ENCODE results near the gene CSNK1G2.

CSNK1G2 gene

DNA sequence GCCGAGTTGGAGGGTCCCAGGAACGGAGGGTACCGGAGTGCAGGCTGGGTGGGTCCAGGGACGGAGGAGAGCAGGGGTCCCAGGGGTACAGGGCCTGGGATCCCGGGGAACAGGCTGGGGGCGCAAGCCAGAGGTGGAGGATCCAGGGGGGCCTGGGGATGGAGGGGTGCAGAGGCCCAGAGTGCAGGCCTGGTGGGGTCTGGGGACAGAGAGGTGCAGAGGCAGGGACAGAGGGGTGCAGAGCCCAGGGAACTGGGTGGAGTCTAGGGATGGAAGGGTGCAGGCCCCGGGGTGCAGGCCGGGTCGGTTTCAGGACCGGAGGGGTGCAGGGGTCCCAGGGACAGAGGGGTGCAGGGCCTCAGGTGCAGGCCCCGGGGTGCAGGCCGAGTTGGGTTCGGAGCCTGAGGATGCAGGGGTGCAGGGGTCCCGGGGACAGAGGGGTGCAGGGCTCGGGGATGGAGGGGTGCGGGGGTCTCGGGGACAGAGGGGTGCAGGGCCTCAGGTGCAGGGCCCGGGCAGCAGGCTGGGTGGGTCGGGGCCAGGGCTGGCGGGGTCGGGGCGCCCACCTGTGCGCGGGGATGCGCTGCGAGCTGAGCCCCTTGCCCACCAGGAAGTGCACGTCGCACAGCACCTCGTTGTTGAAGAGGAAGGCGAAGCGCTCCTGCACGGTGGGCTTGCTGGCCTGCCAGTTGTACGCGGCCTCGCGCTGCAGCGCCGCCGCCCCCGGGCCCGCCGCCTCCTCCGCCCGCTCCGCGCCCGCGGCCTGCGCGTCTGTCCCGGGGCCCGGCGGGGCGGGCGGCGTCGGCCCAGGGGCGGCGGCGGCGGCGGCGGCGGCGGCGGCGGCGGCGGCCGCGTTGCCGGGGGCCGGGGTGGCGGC is 74.0 kb downstream of the CSNK1G2 start:
- in situ Hi-C loops (cut with MboI; ENCODE audit: low sequenced_read_pairs) = no loop called here

DNA sequence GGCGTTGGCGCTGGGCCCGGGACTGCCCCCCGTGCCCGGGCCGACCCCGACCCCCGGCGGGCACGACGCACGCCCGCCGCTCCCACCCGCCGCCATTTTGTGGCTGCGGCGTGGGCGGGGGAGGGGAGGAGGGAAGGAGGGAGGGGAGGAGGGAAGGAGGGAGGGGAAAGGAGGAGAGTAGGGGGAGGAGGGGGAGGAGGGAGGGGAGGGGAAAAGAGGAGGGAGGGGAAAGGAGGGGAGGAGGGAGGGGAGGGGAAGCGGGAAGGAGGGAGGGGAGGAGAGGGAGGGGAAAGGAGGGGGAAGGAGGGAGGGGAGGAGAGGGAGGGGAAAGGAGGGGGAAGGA is 74.6 kb downstream of the CSNK1G2 start, which contains the start of gene BTBD2:
TSS of gene BTBD2 (minus strand) at position 107 of the 343 bp plus-strand sequence. CDS start at position 96, 11 bp downstream.
- in situ Hi-C loops (cut with MboI; ENCODE audit: low sequenced_read_pairs) = no loop called here

DNA sequence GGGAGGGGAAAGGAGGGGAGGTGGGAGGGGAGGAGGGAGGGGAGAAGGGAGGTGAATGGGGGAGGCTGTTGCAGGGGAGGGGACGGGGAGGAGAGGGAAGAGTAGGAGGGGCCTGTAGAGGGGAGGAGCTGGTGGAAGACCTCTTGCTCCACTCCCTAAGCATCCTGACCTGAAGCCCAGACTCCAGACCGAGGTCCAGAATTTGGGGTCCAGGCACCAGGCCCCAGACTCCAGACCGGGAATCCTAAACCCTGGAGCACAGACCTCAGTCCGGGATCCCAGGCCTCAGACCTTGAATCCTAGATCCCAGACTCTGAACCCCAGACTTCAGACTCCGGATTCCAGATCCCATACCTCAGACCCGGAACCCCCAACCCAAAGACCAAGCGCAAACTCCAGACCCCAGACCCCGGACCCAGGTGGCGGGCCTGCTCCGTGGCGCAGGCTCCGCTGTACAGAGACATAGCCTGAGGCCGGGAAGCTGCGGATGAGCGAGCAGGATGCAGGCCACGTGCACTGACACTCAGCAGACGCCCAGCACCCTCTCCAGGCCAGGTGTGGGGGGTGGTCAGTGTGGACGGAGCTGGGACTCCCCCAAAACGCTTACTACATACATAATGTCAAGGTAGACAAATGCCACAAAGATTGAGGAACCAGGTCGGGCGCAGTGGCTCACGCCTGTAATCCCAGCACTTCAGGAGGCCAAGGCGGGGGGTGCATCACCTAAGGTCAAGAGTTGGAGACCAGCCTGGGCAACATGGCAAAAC is 75.3 kb downstream of the CSNK1G2 start:
- in situ Hi-C loops (cut with MboI; ENCODE audit: low sequenced_read_pairs) = no loop called here

DNA sequence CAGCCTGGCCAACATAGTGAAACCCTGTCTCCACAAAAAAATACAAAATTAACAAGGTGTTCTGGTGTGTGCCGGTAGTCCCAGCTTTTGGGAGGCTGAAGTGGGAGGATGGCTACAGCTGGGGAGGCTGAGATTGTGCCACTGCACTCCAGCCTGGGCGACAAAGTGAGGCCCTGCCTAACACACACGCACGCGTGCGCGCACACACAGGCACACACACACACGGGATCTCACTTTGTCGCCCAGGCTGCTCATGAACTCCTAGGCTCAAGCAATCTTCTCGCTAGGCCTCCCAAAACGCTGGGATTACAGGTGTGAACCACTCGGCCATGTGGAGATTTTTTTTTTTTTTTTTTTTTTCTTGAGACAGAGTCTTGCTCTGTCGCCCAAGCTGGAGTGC is 77.8 kb downstream of the CSNK1G2 start:
- in situ Hi-C loops (cut with MboI; ENCODE audit: low sequenced_read_pairs) = no loop called here

DNA sequence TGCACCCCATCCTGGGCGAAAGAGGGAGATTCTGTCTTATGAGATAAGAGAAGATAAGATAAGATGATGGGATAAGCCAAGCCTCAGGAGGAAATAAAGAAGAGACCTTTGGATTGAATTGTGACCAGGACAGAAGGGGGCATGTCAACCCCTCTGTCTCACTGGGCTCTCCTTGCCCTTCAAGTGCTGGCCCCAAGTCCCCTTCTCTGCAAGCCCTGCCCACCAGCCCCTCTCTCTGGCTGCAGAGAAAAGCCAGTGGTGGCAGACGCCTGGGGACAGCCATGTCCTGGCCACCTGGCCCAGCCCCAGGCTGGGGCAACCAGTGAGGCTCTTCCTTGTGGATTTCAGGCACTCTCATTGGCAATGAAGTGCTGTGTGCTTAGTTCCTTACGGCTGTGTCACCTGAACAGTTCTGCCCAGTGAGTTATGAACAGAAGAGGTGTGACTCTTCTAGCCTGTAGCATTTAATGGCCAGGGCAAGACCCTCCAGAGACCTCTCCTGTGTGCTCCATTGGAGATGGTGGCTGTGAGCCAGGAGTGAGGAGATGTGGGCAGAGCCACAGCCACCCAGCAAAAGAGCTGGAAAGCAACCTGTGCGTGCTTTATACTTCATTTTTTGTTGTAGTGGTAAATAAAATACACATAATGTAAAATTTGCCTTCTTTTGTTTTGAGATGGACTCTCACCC is 80.6 kb downstream of the CSNK1G2 start:
- in situ Hi-C loops (cut with MboI; ENCODE audit: low sequenced_read_pairs) = no loop called here

DNA sequence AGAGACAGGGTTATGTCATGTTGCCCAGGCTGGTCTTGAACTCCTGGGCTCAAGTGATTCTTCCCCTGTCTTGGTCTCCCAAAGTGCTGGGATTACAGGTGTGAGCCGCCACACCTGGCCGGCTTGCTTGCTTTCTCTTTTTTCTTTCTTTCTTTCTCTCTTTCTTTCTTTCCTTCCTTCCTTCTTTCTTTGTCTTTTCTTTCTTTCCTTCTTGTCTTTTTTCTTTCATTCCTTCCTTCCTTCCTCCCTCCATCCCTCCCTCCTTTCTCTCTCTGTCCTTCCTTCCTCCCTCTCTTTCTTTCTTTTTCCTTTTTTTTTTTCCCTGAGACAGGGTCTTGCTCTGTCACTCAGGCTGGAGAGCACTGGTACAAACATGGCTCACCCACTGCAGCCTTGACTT is 81.3 kb downstream of the CSNK1G2 start:
- in situ Hi-C loops (cut with MboI; ENCODE audit: low sequenced_read_pairs) = no loop called here

DNA sequence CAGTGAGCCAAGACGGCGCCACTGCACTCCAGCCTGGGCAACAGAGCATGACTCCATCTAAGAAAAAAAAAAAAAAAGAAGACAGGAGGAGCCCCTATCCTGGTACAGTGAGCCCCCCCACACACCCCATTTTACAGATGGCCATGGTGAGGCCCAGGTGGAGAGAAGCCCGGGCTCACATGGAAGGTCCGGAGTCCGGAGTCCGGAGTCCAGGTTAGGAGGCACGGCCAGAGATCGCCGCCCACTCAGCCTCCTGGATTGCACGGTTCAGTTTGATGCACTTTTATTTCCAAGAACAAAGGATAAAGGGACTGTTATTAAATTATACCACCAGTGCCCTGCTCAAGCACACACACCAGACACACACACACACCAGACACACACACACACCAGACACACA is 85.8 kb downstream of the CSNK1G2 start:
- in situ Hi-C loops (cut with MboI; ENCODE audit: low sequenced_read_pairs) = no loop called here

DNA sequence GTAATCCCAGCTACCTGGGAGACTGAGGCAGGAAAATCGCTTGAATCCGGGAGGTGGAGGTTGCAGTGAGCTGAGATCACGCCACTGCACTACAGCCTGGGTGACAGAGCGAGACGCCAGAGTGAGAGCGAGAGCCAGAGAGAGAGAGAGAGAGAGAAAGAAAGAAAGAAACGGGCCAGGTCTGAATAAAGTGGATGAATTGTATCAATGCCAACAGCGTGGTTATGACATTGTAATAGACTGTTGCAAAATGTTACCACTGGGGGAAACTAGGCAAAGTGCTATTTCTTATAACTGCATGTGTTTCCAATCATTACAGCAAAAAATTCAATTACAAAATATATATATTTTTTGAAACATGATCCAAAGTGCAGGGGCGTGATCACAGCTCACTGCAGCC is 86.4 kb downstream of the CSNK1G2 start:
- in situ Hi-C loops (cut with MboI; ENCODE audit: low sequenced_read_pairs) = no loop called here
